ENCODE results near the gene TINAGL1. TPM values are rescaled to one million over a fixed set of nuclear protein-coding genes. Genes with fewer than 3 reads are reported as not detected.
A peak's percentile ranks its signal among the peaks of the same experiment; 100 is the strongest.

The TINAGL1 gene
- total and polyA plus RNA-seq, 2 of the 13 experiments (the other 11 are each of a cell fraction or from before 2014, with no cell fraction given), result 24.7 to 76.8 TPM

GRCh38 chr1:31583995-31584868 is 7.9 kb downstream of the TINAGL1 start:
- POLR2A ChIA-PET, result interaction anchor here (0.8 to 2.4 kb wide), 4 partner anchors 9 to 59 kb away, joined by 3 to 22 read pairs (median 4); partner anchors contain the start of gene TINAGL1
- peak; percentile 80 for DNase-seq (ENCODE audit: low spot score)
- CTCF ChIA-PET (ENCODE audit: low intra/inter-chr PET ratio, low total read pairs), result no interaction called here
- TF ChIP-seq NFE2 (CRISPR knock-in tag; IDR thresholded peaks at IDR 0.05), result no peak
- no peak for TF ChIP-seq THAP11 (CRISPR knock-in tag; IDR thresholded peaks at IDR 0.05)
- no peak for TF ChIP-seq RFX1 (IDR thresholded peaks at IDR 0.05)
- TF ChIP-seq ZNF766 (CRISPR knock-in tag; IDR thresholded peaks at IDR 0.05; ENCODE audit: borderline replicate concordance), result no peak
- no peak for TF ChIP-seq SP140L (CRISPR knock-in tag; IDR thresholded peaks at IDR 0.05; ENCODE audit: borderline replicate concordance)
- peak; percentile 55; the same call in 1 of the 2 replicates for TF ChIP-seq MEIS1 (CRISPR knock-in tag; IDR thresholded peaks at IDR 0.05; ENCODE audit: borderline replicate concordance)
- TF ChIP-seq RBM22 (optimal IDR thresholded peaks at IDR 0.05; ENCODE audit: low read length), result no peak
- no peak for TF ChIP-seq MZF1 (CRISPR knock-in tag; IDR thresholded peaks at IDR 0.05; ENCODE audit: borderline replicate concordance)
- TF ChIP-seq TAF1 (CRISPR knock-in tag; IDR thresholded peaks at IDR 0.05), result no peak
- 0 out of 2 replicates have a peak, but pooled peaks have one; percentile 36 for TF ChIP-seq FOXP4 (CRISPR knock-in tag; IDR thresholded peaks at IDR 0.05)
- TF ChIP-seq IKZF1 (IDR thresholded peaks at IDR 0.05), result no peak
- peak; percentile 71; the same call in 1 of the 2 replicates for TF ChIP-seq THRA (CRISPR knock-in tag; IDR thresholded peaks at IDR 0.05; ENCODE audit: borderline replicate concordance)
- no peak for TF ChIP-seq ZEB1 (IDR thresholded peaks at IDR 0.05; ENCODE audit: insufficient replicate concordance, low read depth)
- peak; percentile 76 for TF ChIP-seq HNF4A (CRISPR knock-in tag; IDR thresholded peaks at IDR 0.05)
- no peak for TF ChIP-seq ZNF256 (CRISPR knock-in tag; conservative IDR thresholded peaks at IDR 0.05)
- TF ChIP-seq, protein P1, sequence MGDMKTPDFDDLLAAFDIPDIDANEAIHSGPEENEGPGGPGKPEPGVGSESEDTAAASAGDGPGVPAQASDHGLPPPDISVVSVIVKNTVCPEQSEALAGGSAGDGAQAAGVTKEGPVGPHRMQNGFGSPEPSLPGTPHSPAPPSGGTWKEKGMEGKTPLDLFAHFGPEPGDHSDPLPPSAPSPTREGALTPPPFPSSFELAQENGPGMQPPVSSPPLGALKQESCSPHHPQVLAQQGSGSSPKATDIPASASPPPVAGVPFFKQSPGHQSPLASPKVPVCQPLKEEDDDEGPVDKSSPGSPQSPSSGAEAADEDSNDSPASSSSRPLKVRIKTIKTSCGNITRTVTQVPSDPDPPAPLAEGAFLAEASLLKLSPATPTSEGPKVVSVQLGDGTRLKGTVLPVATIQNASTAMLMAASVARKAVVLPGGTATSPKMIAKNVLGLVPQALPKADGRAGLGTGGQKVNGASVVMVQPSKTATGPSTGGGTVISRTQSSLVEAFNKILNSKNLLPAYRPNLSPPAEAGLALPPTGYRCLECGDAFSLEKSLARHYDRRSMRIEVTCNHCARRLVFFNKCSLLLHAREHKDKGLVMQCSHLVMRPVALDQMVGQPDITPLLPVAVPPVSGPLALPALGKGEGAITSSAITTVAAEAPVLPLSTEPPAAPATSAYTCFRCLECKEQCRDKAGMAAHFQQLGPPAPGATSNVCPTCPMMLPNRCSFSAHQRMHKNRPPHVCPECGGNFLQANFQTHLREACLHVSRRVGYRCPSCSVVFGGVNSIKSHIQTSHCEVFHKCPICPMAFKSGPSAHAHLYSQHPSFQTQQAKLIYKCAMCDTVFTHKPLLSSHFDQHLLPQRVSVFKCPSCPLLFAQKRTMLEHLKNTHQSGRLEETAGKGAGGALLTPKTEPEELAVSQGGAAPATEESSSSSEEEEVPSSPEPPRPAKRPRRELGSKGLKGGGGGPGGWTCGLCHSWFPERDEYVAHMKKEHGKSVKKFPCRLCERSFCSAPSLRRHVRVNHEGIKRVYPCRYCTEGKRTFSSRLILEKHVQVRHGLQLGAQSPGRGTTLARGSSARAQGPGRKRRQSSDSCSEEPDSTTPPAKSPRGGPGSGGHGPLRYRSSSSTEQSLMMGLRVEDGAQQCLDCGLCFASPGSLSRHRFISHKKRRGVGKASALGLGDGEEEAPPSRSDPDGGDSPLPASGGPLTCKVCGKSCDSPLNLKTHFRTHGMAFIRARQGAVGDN (CRISPR knock-in tag; IDR thresholded peaks at IDR 0.05), result peak; percentile 84
- no peak for TF ChIP-seq ZNF484 (CRISPR knock-in tag; IDR thresholded peaks at IDR 0.05; ENCODE audit: borderline replicate concordance, low read depth)

More at GRCh38 chr1:31583995-31584868, 7.9 kb downstream of the TINAGL1 start:
- H3K79me2 ChIP-seq (ENCODE audit: insufficient read depth, low read length), result peaks cover under 1% of the 10 kb centered on the region
- ATAC-seq (peak; percentile 80), FAIRE-seq (peak; percentile 66)
- no peaks in the 10 kb centered on the region for H3K9me3 ChIP-seq (ENCODE audit: low read length)
- H3K27ac ChIP-seq (ENCODE audit: extremely low read length, insufficient read depth, low read length), result no peak overlapping the region
- H3K36me3 ChIP-seq (replicated peaks in 1 of 2; ENCODE audit: control insufficient read depth in 1 of 2, insufficient read depth in 2 of 2, low read length in 2 of 2), result peaks cover 7 to 22% of the 10 kb centered on the region in 2 experiments; a peak in 4 of 5 replicates
- H3K4me3 ChIP-seq (replicated peaks in 1 of 3; ENCODE audit: insufficient read depth in 1 of 3, low read depth in 2 of 3, low read length in 3 of 3), result no peak overlapping the region
- H3K4me1 ChIP-seq (ENCODE audit: insufficient read depth, low read length), result peaks cover 48% of the 10 kb centered on the region
- intact Hi-C loops (cut with micrococcal nuclease; ENCODE audit: unreplicated experiment) (no loop called here), in situ Hi-C loops (cut with HindIII; ENCODE audit: extremely low pct_ligation_motif_present, low pct_unique_long_range_greater_than_20kb) (no loop called here)
- peak overlapping the region; percentile 1; the same call in 1 of the 2 replicates for H3K4me2 ChIP-seq (ENCODE audit: low read depth, low read length)
- BruUV-seq (replicated peaks), result no TSS peak
- H3K9ac ChIP-seq (ENCODE audit: insufficient read depth, low read depth, low read length), result no peak overlapping the region; the same call in 1 of the 2 replicates
- no peak overlapping the region for H2AFZ ChIP-seq (ENCODE audit: low read length)
- no peaks in the 10 kb centered on the region for H3K27me3 ChIP-seq (ENCODE audit: control insufficient read depth in 1 of 2, insufficient read depth in 2 of 2, low read length in 2 of 2)
- WGBS (ENCODE audit: low lambda C conversion rate), result 54% methylated on average over 5 of the region's 13 CpGs
- 0 out of 2 replicates have a peak, but pooled peaks cover 2% of the 10 kb centered on the region for H4K20me1 ChIP-seq (ENCODE audit: insufficient read depth, low read length)

Measured in HepG2 (cell line).